B cell (primary cell): ENCODE data around the gene ANTXR1. TPM values are rescaled to one million over a fixed set of nuclear protein-coding genes. Genes with fewer than 3 reads are reported as not detected.

Experiments
- ATAC-seq: fragments of 200-7000 bp; cut with Tn5 transposase; one replicate; pipeline ENCODE4 v1.10.0; 2021; ENCODE audit warnings: low read depth, mild to moderate bottlenecking, moderate number of reproducible peaks, moderate library complexity
- CTCF ChIA-PET: fragments of 350-600 bp; sonication (Branson Sonifier 250); formaldehyde crosslinking; loops from one replicate; lab custom pipeline; 2021; ENCODE audit warnings: antibody characterized with exemption, inconsistent platforms; lab: Charles Lee
- POLR2A ChIA-PET: fragments of 350-600 bp; sonication (Branson Sonifier 250); formaldehyde crosslinking; loops from one replicate; lab custom pipeline; 2021; ENCODE audit warnings: antibody characterized with exemption; lab: Charles Lee
- DNase-seq: peaks from one replicate; pipeline ENCODE4 v3.0.0; 2013
- H2AFZ ChIP-seq: 2 replicates; pipeline ENCODE4 v1.6.1; 2012; ENCODE audit warnings: mild to moderate bottlenecking, low read depth, low read length; ENCODE audit not compliant: insufficient read depth, poor library complexity, severe bottlenecking
- H3K27ac ChIP-seq, 2 donors: 1 replicate in 1 of 2; 2 replicates in 1 of 2; pipeline ENCODE4 v1.5.1; 2012 to 2013; ENCODE audit warnings: low read length in 2 of 2, mild to moderate bottlenecking in 2 of 2, moderate library complexity in 1 of 2
- H3K27me3 ChIP-seq, 4 experiments: fragments of 200-600 bp in 1 of 4; sonication (generic) in 1 of 4; replicated peaks in 1 of 4; 1 replicate in 2 of 4; 2 replicates in 2 of 4; pipeline versions ENCODE4 v1.6.1 to v1.7.0; 2013 to 2016; ENCODE audit warnings: low read length in 3 of 4, mild to moderate bottlenecking in 2 of 4, mixed read lengths in 1 of 4, moderate library complexity in 1 of 4; ENCODE audit not compliant: insufficient read depth in 4 of 4, control insufficient read depth in 3 of 4; ENCODE audit errors: control extremely low read depth in 1 of 4
- H3K36me3 ChIP-seq, 2 experiments: replicated peaks in 1 of 2; 1 replicate in 1 of 2; 2 replicates in 1 of 2; pipeline versions ENCODE4 v1.6.1 to v1.7.1; 2013; ENCODE audit warnings: low read length in 1 of 2; ENCODE audit not compliant: insufficient read depth in 2 of 2, control insufficient read depth in 1 of 2; ENCODE audit errors: control extremely low read depth in 1 of 2, extremely low read depth in 1 of 2
- H3K4me1 ChIP-seq, 2 donors: fragments of 200-600 bp in 1 of 2; sonication (generic) in 1 of 2; 1 replicate in 1 of 2; 2 replicates in 1 of 2; pipeline versions ENCODE4 v1.5.1 to v1.6.1; 2013 to 2017; ENCODE audit warnings: low read length in 2 of 2; ENCODE audit not compliant: control insufficient read depth in 2 of 2, insufficient read depth in 2 of 2
- H3K4me2 ChIP-seq: replicated peaks from 2 replicates; pipeline ENCODE3; 2012; ENCODE audit warnings: mild to moderate bottlenecking, low read depth, low read length; ENCODE audit not compliant: poor library complexity, severe bottlenecking
- H3K4me3 ChIP-seq, 5 experiments: fragments of 200-600 bp in 1 of 5; sonication (generic) in 1 of 5; 1 replicate in 3 of 5; 2 replicates in 2 of 5; pipeline versions ENCODE4 v1.5.1 to v1.7.0; 2011 to 2016; ENCODE audit warnings: low read length in 4 of 5, mild to moderate bottlenecking in 4 of 5, low read depth in 2 of 5, control low read depth in 1 of 5, moderate library complexity in 1 of 5; ENCODE audit not compliant: insufficient read depth in 1 of 5; ENCODE audit errors: control extremely low read depth in 1 of 5, extremely low read depth in 1 of 5
- H3K79me2 ChIP-seq: fragments of 200-600 bp; sonication (generic); one replicate; pipeline ENCODE4 v1.6.0; 2016; ENCODE audit warnings: low read length; ENCODE audit not compliant: control insufficient read depth, insufficient read depth
- H3K9ac ChIP-seq: fragments of 200-600 bp; sonication (generic); 2 replicates; pipeline ENCODE4 v1.6.1; 2017; ENCODE audit warnings: mild to moderate bottlenecking, low read length, moderate library complexity
- H3K9me3 ChIP-seq, 3 donors: one replicate each; pipeline versions ENCODE4 v1.6.1 to v1.7.1; 2013; ENCODE audit warnings: low read length in 2 of 3; ENCODE audit not compliant: control insufficient read depth in 2 of 3, insufficient read depth in 1 of 3; ENCODE audit errors: control extremely low read depth in 1 of 3
- H4K20me1 ChIP-seq: 2 replicates; pipeline ENCODE4 v1.6.0; 2012; ENCODE audit warnings: mild to moderate bottlenecking, low read length; ENCODE audit not compliant: insufficient read depth, control insufficient read depth, poor library complexity, severe bottlenecking
- H3K27ac Mint-ChIP-seq: one replicate; pipeline ENCODE4 v1.8.0; 2021; ENCODE audit warnings: mixed read lengths
- H3K27me3 Mint-ChIP-seq: one replicate; pipeline ENCODE4 v1.8.0; 2021; ENCODE audit warnings: mixed read lengths
- H3K4me1 Mint-ChIP-seq: one replicate; pipeline ENCODE4 v1.8.0; 2021; ENCODE audit warnings: mixed read lengths
- H3K4me3 Mint-ChIP-seq: one replicate; pipeline ENCODE4 v1.8.0; 2021; ENCODE audit warnings: mixed read lengths
- H3K9me3 Mint-ChIP-seq: one replicate; pipeline ENCODE4 v1.8.0; 2022; ENCODE audit warnings: mixed read lengths; ENCODE audit not compliant: insufficient read depth
- CTCF ChIP-seq: fragments of 200-600 bp; IDR thresholded peaks from one replicate; pipeline ENCODE4 v1.8.0; 2022; ENCODE audit warnings: antibody characterized with exemption, mild to moderate bottlenecking
- EZH2 ChIP-seq: IDR thresholded peaks from 2 replicates; pipeline ENCODE4 v1.6.1; 2012; ENCODE audit warnings: borderline replicate concordance, low read depth, mild to moderate bottlenecking, moderate library complexity, low read length; ENCODE audit not compliant: insufficient read depth, poor library complexity, severe bottlenecking
- WGBS: methylation state at CpG from one replicate; pipeline ENCODE4 v1.1.5; 2013; ENCODE audit warnings: missing lambda C conversion rate; ENCODE audit not compliant: insufficient coverage; 5-methylcytosine and 5-hydroxymethylcytosine counted together
- intact Hi-C: fragments of 100-400 bp; cut with micrococcal nuclease; formaldehyde crosslinking; loops from one replicate; pipeline ENCODE4 v1.10.0; 2022
- polyA plus RNA-seq: library from polyadenylated mRNA; depleted of rRNA; stranded (reverse); fragments of >200 nt; gene quantifications from 2 replicates; pipeline ENCODE4 v1.2.3, GENCODE V29; 2012
- total RNA-seq, 2 donors: library from RNA; stranded (reverse); fragments of 120-200 nt in 1 of 2; gene quantifications; 1 replicate in 1 of 2; 2 replicates in 1 of 2; pipeline versions ENCODE4 v1.2.3 to v1.2.4, GENCODE V29; 2013 to 2022

ANTXR1 gene
- total and polyA plus RNA-seq, 2 donors (not counting 1 experiment from before 2014, with no cell fraction given): not detected

GRCh38 chr2:69157441-69157840, 144.5 kb downstream of the ANTXR1 start:
- H3K36me3 ChIP-seq: no peaks in the 10 kb centered on the region
- no peaks in the 10 kb centered on the region for H3K4me1 Mint-ChIP-seq
- H3K4me3 Mint-ChIP-seq: no peak overlapping the region
- H3K79me2 ChIP-seq: no peaks in the 10 kb centered on the region
- intact Hi-C loops: no loop called here
- ATAC-seq (no peak), DNase-seq (no peak)
- ChIA-PET CTCF (no interaction called here), POLR2A (no interaction called here)
- H3K4me3 ChIP-seq: no peak overlapping the region
- no peaks in the 10 kb centered on the region for H4K20me1 ChIP-seq
- H3K4me1 ChIP-seq: peaks cover 0 to 1% of the 10 kb centered on the region in 2 donors
- WGBS: 92% methylated on average over 3 of the region's 3 CpGs
- no peaks in the 10 kb centered on the region for H3K9me3 Mint-ChIP-seq
- no peak overlapping the region for H3K27ac Mint-ChIP-seq
- H3K9ac ChIP-seq: no peak overlapping the region
- TF ChIP-seq CTCF: no peak
- H3K27me3 ChIP-seq: no peaks in the 10 kb centered on the region
- no peak overlapping the region for H3K4me2 ChIP-seq
- H3K27me3 Mint-ChIP-seq: peaks cover 15% of the 10 kb centered on the region
- H3K9me3 ChIP-seq: no peaks in the 10 kb centered on the region
- no peak overlapping the region for H2AFZ ChIP-seq
- H3K27ac ChIP-seq: no peak overlapping the region

DNA sequence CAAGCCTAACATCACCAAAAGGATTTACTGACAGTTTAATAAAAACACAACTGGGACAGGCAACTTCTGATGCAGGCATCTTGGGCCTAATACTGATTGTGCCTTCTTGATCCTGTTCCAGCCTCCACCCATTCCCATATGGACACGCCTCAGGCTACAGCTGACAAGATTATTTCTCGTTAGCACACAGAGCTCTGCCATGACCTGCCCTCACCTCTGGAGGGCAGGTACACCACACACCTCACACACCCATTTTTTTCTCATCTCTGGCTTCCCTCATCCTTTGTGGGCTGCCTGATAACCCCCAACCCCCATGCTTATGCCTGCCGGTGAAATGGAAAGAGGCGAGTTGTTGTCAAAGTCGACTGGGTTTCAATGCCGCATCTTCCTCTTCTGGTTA, 147.0 kb downstream of the ANTXR1 start:
- intact Hi-C loops: no loop called here
- Histone ChIP-seq H3K4me1 (peaks cover 2 to 10% of the 10 kb centered on the region in 2 donors), H3K4me3 (no peak overlapping the region), H3K27me3 (no peaks in the 10 kb centered on the region), H4K20me1 (no peaks in the 10 kb centered on the region), H3K9me3 (no peaks in the 10 kb centered on the region), H2AFZ (no peak overlapping the region), H3K4me2 (no peak overlapping the region), H3K79me2 (no peaks in the 10 kb centered on the region), H3K27ac (no peak overlapping the region), H3K36me3 (no peaks in the 10 kb centered on the region), H3K9ac (no peak overlapping the region)
- H3K27ac Mint-ChIP-seq: no peak overlapping the region
- peaks cover 11% of the 10 kb centered on the region for H3K4me1 Mint-ChIP-seq
- H3K9me3 Mint-ChIP-seq: no peaks in the 10 kb centered on the region
- DNase-seq (no peak), ATAC-seq (no peak)
- peaks cover 9% of the 10 kb centered on the region for H3K27me3 Mint-ChIP-seq
- POLR2A ChIA-PET: no interaction called here
- WGBS: 88% methylated on average over 3 of the region's 6 CpGs
- TF ChIP-seq CTCF: no peak
- TF ChIP-seq EZH2: no peak
- H3K4me3 Mint-ChIP-seq: no peak overlapping the region
- CTCF ChIA-PET: interaction anchor here (0.5 kb wide), 2 partner anchors 276 to 360 kb away, joined by 4 to 5 read pairs; no protein-coding TSS in a partner anchor
